Endothelial cell of umbilical vein (primary cell): ENCODE measurements around the gene PRKAB2.
"Not testable (repeated sequence)": the region's sequence is repeated elsewhere in the genome, so short reads cannot be mapped to it uniquely, and the experiment has no call there.

Experiments used
- MYC ChIP-seq: IDR thresholded peaks from one replicate; pipeline ENCODE4 v1.6.1; 2011; ENCODE audit warnings: mild to moderate bottlenecking, low read depth, low read length
- POLR2A ChIP-seq: IDR thresholded peaks from 2 replicates; pipeline ENCODE4 v1.6.1; 2012; ENCODE audit warnings: low read depth, mild to moderate bottlenecking, control low read depth, low read length

DNA sequence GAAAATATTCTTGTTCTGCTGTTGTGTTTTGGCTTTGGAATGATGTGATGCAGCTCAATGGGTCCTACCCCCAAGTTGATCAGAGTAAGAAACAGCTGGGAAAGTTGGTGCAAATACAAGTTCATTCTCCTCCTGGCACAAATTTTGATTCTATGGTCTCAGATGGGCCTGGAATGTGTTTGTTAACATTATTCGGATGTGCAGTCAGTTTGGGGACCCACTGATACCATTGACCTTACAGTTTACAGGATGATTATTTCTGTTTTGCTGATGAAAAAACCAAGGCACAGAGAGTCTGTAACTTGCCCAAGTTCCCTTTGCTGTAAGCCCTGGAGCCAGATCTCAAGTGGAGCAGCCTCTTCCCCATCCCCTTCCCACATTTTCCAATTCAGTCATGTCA is 41.5 kb downstream of the PRKAB2 start:
- TF ChIP-seq POLR2A, MYC: not testable (repeated sequence)
